Testis (tissue), 2 donors: Measurements from ENCODE around the gene TBC1D13.
"Not testable (repeated sequence)": the region's sequence is repeated elsewhere in the genome, so short reads cannot be mapped to it uniquely, and the experiment has no call there.

ENCODE experiments used
- CTCF ChIP-seq, 3 experiments: fragments of 450-650 bp in 2 of 3; fragments of 200-600 bp in 1 of 3; sonication (generic) in 1 of 3; IDR thresholded peaks; one replicate each; pipeline ENCODE4 v1.5.1; 2016 to 2019; ENCODE audit warnings: antibody characterized with exemption in 3 of 3, mild to moderate bottlenecking in 2 of 3, moderate library complexity in 1 of 3
- POLR2A ChIP-seq: fragments of 450-650 bp; IDR thresholded peaks from one replicate; pipeline ENCODE4 v1.6.1; 2017; ENCODE audit warnings: antibody characterized with exemption, mild to moderate bottlenecking, moderate library complexity

GRCh38 chr9:128851024-128851423 lies 64.0 kb downstream of the TBC1D13 start:
- not testable (repeated sequence) for TF ChIP-seq POLR2A; CTCF (IDR thresholded peaks at IDR 0.05)
